Lower leg skin (tissue), 3 donors: ENCODE results near the gene PRKD3.

ENCODE experiments used
- CTCF ChIP-seq, 3 donors: fragments of 450-650 bp; IDR thresholded peaks; one replicate each; pipeline ENCODE4 v1.5.1; 2016; ENCODE audit warnings: antibody characterized with exemption in 3 of 3, mild to moderate bottlenecking in 3 of 3, moderate library complexity in 2 of 3
- POLR2A ChIP-seq, 2 donors: fragments of 450-650 bp; IDR thresholded peaks; one replicate each; pipeline ENCODE4 v1.6.1; 2016 to 2017; ENCODE audit warnings: antibody characterized with exemption in 2 of 2, mild to moderate bottlenecking in 1 of 2, moderate library complexity in 1 of 2

GRCh38 chr2:37306024-37306423 is 18.6 kb downstream of the PRKD3 start:
- TF ChIP-seq CTCF (IDR thresholded peaks at IDR 0.05) (no peak), POLR2A (IDR thresholded peaks at IDR 0.05) (no peak)
